K562 (cell line): ENCODE measurements around the gene FOXJ2. TPM values are rescaled to one million over a fixed set of nuclear protein-coding genes. Genes with fewer than 3 reads are reported as not detected.

Experiments
- ADNP ChIP-seq: fragments of 200-800 bp; sonication (Bioruptor generic); IDR thresholded peaks from 2 replicates; pipeline ENCODE4 v1.6.1; 2016; ENCODE audit warnings: missing genetic modification characterization, missing compliant biosample characterization
- CHD2 ChIP-seq: IDR thresholded peaks from 2 replicates; pipeline ENCODE4 v1.6.1; 2011; ENCODE audit warnings: low read depth, low read length
- ERF ChIP-seq: fragments of 450-650 bp; formaldehyde crosslinking; IDR thresholded peaks from 2 replicates; pipeline ENCODE4 v1.4.0; 2020; ENCODE audit warnings: mild to moderate bottlenecking, mixed read lengths
- ESRRB ChIP-seq: fragments of 250-450 bp; sonication (Bioruptor Pico); IDR thresholded peaks from 2 replicates; pipeline ENCODE4 v1.5.0; 2020; ENCODE audit warnings: mild to moderate bottlenecking, moderate library complexity, borderline replicate concordance
- GABPB1 ChIP-seq: sonication (generic); formaldehyde crosslinking; IDR thresholded peaks from 2 replicates; pipeline ENCODE4 v1.8.0; 2022; ENCODE audit warnings: mild to moderate bottlenecking, missing genetic modification reagents
- GATAD2B ChIP-seq: fragments of 450-650 bp; IDR thresholded peaks from 2 replicates; pipeline ENCODE4 v1.6.1; 2017; ENCODE audit warnings: mild to moderate bottlenecking, borderline replicate concordance
- GTF2A2 ChIP-seq: IDR thresholded peaks from 2 replicates; pipeline ENCODE4 v1.6.1; 2016; ENCODE audit warnings: mild to moderate bottlenecking, missing genetic modification characterization, missing compliant biosample characterization
- NFATC3 ChIP-seq: fragments of 450-650 bp; IDR thresholded peaks from 2 replicates; pipeline ENCODE4 v1.6.1; 2017; ENCODE audit warnings: mild to moderate bottlenecking
- POLR2G ChIP-seq: fragments of 200-400 bp; formaldehyde crosslinking; IDR thresholded peaks from 2 replicates; pipeline ENCODE4 v1.6.1; 2017; ENCODE audit warnings: low read depth, mild to moderate bottlenecking, antibody characterized with exemption, low read length, moderate library complexity
- POLR3G ChIP-seq: IDR thresholded peaks from 2 replicates; pipeline ENCODE4 v1.6.1; 2011; ENCODE audit not compliant: insufficient read length, insufficient replicate concordance; ENCODE audit errors: extremely low read depth
- SNRNP70 ChIP-seq: fragments of 200-400 bp; formaldehyde crosslinking; optimal IDR thresholded peaks from 2 replicates; pipeline ENCODE3; 2017; ENCODE audit warnings: low read depth, low read length
- TARDBP ChIP-seq: fragments of 450-650 bp; IDR thresholded peaks from 2 replicates; pipeline ENCODE4 v1.6.1; 2016
- polyA plus RNA-seq, 8 experiments: library from polyadenylated mRNA; depleted of rRNA in 4 of 8; stranded (reverse) in 5 of 8; unstranded in 3 of 8; fragments of >200 nt; fragmentation: Nextera tagmentation in 2 of 8; fragmentation: Illumina TruSeq in 1 of 8; extraction: Ambion mirVana in 2 of 8; extraction: Trizol in 1 of 8; gene quantifications; 2 replicates each; pipeline versions ENCODE4 v1.2.1 to v1.2.3, GENCODE V29; 2011 to 2014; ENCODE audit warnings: inconsistent platforms in 1 of 8, missing spikeins in 1 of 8
- total RNA-seq, 7 experiments: library from RNA; depleted of rRNA in 6 of 7; stranded (reverse); fragments of >200 nt in 6 of 7; fragmentation: Illumina TruSeq in 2 of 7; extraction: Trizol in 2 of 7; gene quantifications; 2 replicates each; pipeline versions ENCODE4 v1.2.1 to v1.2.3, GENCODE V29; 2011 to 2021; ENCODE audit warnings: low replicate concordance in 1 of 7
- TF ChIP-seq, protein P1 (sequence below): sonication (generic); formaldehyde crosslinking; IDR thresholded peaks from 2 replicates; pipeline ENCODE4 v1.4.0; 2020; ENCODE audit warnings: mild to moderate bottlenecking, missing genetic modification reagents
- TF ChIP-seq, protein P2 (sequence below): sonication (generic); formaldehyde crosslinking; IDR thresholded peaks from 2 replicates; pipeline ENCODE4 v1.8.0; 2022; ENCODE audit warnings: missing genetic modification reagents, mild to moderate bottlenecking, moderate library complexity, borderline replicate concordance
- TF ChIP-seq, protein P3 (sequence below): conservative IDR thresholded peaks from 2 replicates; pipeline ENCODE4 v1.6.1; 2011; ENCODE audit warnings: low read depth, mild to moderate bottlenecking, low read length; ENCODE audit not compliant: control insufficient read depth
- TF ChIP-seq, protein P4 (sequence below), 2 experiments: fragments of 450-650 bp; formaldehyde crosslinking in 1 of 2; IDR thresholded peaks; 2 replicates each; pipeline versions ENCODE4 v1.4.0 to v1.6.1; 2014 to 2020; ENCODE audit warnings: mild to moderate bottlenecking in 2 of 2, borderline replicate concordance in 1 of 2, low read depth in 1 of 2

The FOXJ2 gene
- total and polyA plus RNA-seq, 9 of the 15 experiments (the other 6 are each of a cell fraction or from before 2014, with no cell fraction given), result 1.0 to 7.5 (median 2.4) TPM

DNA sequence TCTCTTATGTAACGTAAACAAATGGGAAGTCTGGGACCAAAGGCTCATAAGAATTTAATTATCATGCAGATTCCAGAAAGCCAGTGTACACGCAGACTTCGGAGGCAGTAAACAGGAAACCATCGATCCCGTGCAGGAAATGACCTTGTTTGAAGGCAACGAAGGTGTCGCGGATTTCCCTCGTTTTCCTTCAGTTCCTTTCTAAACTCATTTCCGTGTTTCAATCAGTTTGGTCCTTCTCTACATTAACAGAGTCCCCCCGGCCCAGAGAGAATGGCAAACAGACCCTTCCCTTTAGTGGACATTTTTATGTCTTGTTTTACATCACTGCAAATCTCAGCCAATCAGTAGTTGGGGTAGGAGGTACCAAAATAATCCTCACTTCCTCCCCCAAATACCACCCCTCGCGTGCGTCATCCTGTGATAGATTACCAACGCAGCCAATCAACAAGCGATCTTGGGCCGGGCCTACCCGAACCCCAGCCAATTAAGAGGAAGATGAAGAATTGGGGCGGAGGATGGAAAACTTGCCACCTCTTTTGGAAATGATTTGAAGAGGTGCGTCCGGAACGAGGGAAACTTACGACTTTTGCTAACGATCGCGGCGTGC, 6.1 kb upstream of the FOXJ2 start (continued):
- TF ChIP-seq ERF (CRISPR knock-in tag), result no peak
- TF ChIP-seq, protein P1, sequence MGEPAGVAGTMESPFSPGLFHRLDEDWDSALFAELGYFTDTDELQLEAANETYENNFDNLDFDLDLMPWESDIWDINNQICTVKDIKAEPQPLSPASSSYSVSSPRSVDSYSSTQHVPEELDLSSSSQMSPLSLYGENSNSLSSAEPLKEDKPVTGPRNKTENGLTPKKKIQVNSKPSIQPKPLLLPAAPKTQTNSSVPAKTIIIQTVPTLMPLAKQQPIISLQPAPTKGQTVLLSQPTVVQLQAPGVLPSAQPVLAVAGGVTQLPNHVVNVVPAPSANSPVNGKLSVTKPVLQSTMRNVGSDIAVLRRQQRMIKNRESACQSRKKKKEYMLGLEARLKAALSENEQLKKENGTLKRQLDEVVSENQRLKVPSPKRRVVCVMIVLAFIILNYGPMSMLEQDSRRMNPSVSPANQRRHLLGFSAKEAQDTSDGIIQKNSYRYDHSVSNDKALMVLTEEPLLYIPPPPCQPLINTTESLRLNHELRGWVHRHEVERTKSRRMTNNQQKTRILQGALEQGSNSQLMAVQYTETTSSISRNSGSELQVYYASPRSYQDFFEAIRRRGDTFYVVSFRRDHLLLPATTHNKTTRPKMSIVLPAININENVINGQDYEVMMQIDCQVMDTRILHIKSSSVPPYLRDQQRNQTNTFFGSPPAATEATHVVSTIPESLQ (CRISPR knock-in tag), result no peak
- no peak for TF ChIP-seq ADNP
- peak; percentile 69; the same call in 1 of the 2 replicates for TF ChIP-seq GABPB1
- TF ChIP-seq, protein P2, sequence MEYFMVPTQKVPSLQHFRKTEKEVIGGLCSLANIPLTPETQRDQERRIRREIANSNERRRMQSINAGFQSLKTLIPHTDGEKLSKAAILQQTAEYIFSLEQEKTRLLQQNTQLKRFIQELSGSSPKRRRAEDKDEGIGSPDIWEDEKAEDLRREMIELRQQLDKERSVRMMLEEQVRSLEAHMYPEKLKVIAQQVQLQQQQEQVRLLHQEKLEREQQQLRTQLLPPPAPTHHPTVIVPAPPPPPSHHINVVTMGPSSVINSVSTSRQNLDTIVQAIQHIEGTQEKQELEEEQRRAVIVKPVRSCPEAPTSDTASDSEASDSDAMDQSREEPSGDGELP (CRISPR knock-in tag), result no peak
- peak; percentile 52; the same call in 1 of the 2 replicates for TF ChIP-seq CHD2
- TF ChIP-seq POLR3G, result no peak
- TF ChIP-seq SNRNP70, result no peak
- TF ChIP-seq, protein P3, sequence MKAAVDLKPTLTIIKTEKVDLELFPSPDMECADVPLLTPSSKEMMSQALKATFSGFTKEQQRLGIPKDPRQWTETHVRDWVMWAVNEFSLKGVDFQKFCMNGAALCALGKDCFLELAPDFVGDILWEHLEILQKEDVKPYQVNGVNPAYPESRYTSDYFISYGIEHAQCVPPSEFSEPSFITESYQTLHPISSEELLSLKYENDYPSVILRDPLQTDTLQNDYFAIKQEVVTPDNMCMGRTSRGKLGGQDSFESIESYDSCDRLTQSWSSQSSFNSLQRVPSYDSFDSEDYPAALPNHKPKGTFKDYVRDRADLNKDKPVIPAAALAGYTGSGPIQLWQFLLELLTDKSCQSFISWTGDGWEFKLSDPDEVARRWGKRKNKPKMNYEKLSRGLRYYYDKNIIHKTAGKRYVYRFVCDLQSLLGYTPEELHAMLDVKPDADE, result no peak
- TF ChIP-seq TARDBP, result no peak
- TF ChIP-seq, protein P4, sequence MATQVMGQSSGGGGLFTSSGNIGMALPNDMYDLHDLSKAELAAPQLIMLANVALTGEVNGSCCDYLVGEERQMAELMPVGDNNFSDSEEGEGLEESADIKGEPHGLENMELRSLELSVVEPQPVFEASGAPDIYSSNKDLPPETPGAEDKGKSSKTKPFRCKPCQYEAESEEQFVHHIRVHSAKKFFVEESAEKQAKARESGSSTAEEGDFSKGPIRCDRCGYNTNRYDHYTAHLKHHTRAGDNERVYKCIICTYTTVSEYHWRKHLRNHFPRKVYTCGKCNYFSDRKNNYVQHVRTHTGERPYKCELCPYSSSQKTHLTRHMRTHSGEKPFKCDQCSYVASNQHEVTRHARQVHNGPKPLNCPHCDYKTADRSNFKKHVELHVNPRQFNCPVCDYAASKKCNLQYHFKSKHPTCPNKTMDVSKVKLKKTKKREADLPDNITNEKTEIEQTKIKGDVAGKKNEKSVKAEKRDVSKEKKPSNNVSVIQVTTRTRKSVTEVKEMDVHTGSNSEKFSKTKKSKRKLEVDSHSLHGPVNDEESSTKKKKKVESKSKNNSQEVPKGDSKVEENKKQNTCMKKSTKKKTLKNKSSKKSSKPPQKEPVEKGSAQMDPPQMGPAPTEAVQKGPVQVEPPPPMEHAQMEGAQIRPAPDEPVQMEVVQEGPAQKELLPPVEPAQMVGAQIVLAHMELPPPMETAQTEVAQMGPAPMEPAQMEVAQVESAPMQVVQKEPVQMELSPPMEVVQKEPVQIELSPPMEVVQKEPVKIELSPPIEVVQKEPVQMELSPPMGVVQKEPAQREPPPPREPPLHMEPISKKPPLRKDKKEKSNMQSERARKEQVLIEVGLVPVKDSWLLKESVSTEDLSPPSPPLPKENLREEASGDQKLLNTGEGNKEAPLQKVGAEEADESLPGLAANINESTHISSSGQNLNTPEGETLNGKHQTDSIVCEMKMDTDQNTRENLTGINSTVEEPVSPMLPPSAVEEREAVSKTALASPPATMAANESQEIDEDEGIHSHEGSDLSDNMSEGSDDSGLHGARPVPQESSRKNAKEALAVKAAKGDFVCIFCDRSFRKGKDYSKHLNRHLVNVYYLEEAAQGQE (IDR thresholded peaks at IDR 0.05; ENCODE audit: borderline replicate concordance), result no peak
- TF ChIP-seq, protein P4 (CRISPR knock-in tag; IDR thresholded peaks at IDR 0.05; ENCODE audit: low read depth), result no peak
- TF ChIP-seq ESRRB, result no peak
- no peak for TF ChIP-seq POLR2G
- no peak for TF ChIP-seq GATAD2B
- TF ChIP-seq GTF2A2 (tag), result no peak
- no peak for TF ChIP-seq NFATC3
